ENCODE measurements around the gene HEXA.

HEXA gene

DNA sequence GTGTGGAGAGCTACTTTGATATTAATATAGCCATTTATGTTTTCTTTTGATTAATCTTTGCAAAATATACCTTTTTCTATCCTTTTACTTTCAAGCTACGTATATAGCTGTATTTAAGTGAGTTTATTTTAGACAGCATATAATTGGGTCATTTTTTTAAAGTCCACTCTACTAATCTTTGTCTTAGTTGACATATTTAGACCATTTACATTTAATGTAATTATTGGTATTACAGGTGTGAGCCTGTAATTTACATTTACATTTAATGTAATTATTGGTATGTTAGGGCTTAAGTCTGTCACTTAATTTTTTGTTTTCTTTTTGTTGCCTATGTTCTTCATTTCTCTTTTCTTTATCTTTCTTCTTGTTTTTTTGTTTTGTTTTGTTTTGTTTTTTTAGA lies 52.1 kb downstream of the HEXA start:
- Histone ChIP-seq H2AFZ (ENCODE audit: low read length) (no peak overlapping the region), H3K27ac (ENCODE audit: low read depth, low read length, poor library complexity, severe bottlenecking) (no peak overlapping the region), H3K9me2 (ENCODE audit: low read depth, low read length) (no peaks in the 10 kb centered on the region), H3K36me3 (ENCODE audit: insufficient read depth, low read length) (peaks cover 7% of the 10 kb centered on the region; the same call in 1 of the 2 replicates), H3K27me3 (ENCODE audit: insufficient read depth, low read length) (no peaks in the 10 kb centered on the region), H3K9ac (ENCODE audit: low read length) (no peak overlapping the region), H3K79me2 (ENCODE audit: insufficient read depth, low read length) (no peaks in the 10 kb centered on the region), H3K4me1 (ENCODE audit: insufficient read depth, low read length, severe bottlenecking) (peaks cover 10% of the 10 kb centered on the region), H3F3A (ENCODE audit: insufficient read depth, low read length) (no peaks in the 10 kb centered on the region; the same call in 1 of the 2 replicates), H3K4me3 (ENCODE audit: low read depth, low read length, poor library complexity, severe bottlenecking) (no peak overlapping the region), H3K9me3 (ENCODE audit: low read length) (peaks cover 8% of the 10 kb centered on the region; the same call in 1 of the 2 replicates), H3K4me2 (ENCODE audit: low read length) (no peak overlapping the region), H4K20me1 (ENCODE audit: insufficient read depth, low read length) (no peaks in the 10 kb centered on the region)
- no peak for TF ChIP-seq EZH2 (IDR thresholded peaks at IDR 0.05; ENCODE audit: borderline replicate concordance, low read length)
- TF ChIP-seq, protein P1, sequence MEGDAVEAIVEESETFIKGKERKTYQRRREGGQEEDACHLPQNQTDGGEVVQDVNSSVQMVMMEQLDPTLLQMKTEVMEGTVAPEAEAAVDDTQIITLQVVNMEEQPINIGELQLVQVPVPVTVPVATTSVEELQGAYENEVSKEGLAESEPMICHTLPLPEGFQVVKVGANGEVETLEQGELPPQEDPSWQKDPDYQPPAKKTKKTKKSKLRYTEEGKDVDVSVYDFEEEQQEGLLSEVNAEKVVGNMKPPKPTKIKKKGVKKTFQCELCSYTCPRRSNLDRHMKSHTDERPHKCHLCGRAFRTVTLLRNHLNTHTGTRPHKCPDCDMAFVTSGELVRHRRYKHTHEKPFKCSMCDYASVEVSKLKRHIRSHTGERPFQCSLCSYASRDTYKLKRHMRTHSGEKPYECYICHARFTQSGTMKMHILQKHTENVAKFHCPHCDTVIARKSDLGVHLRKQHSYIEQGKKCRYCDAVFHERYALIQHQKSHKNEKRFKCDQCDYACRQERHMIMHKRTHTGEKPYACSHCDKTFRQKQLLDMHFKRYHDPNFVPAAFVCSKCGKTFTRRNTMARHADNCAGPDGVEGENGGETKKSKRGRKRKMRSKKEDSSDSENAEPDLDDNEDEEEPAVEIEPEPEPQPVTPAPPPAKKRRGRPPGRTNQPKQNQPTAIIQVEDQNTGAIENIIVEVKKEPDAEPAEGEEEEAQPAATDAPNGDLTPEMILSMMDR (IDR thresholded peaks at IDR 0.05; ENCODE audit: low read length) = no peak

DNA sequence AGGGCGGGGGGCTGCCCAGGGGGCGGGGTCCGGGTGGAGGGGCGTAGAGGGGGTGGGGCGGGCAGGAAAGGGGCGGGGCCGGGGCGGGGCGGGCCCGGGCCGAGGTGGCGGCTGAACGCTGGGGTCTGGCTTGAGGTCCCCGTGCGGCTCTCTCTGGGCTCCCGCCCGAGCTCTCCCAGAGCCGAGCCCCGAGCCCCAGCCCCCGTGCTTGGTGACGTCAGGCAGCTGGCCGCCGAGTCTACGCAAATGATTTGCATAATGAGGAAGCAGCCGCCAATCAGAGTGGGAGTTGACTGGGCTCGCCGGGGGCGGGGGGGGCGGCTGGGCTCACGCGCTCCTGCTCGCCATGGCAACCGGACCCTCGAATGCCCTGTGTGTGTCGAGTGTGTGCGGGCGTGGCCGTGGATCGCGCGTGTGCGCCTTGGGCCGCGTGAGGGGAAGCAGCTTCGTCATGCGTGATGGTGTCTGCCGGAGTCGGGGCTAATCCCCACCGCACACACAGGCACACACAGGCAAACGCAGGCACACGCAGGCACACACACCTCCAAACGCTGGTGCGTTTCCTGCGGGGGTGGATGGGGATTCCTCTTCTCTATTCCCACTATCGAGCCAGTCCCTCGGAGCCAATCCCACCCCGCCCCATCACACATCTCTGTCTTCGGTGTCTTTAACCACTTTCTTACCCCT lies 55.7 kb downstream of the HEXA start, which contains the start of gene CELF6:
Gene CELF6, minus strand, starts transcription at position 173 of the 687 bp plus-strand sequence. CDS start 283 bp downstream, outside the sequence.
- no peak within 1 kb of the TSS for H2AFZ ChIP-seq (ENCODE audit: low read length)
- H3K9me2 ChIP-seq (ENCODE audit: low read depth, low read length) = no peaks in the 10 kb centered on the region
- no peak within 1 kb of the TSS for H3K27ac ChIP-seq (ENCODE audit: low read depth, low read length, poor library complexity, severe bottlenecking)
- no peaks in the 10 kb centered on the region for H4K20me1 ChIP-seq (ENCODE audit: insufficient read depth, low read length)
- peak within 1 kb of the TSS; percentile 48; the same call in 1 of the 2 replicates for H3K9ac ChIP-seq (ENCODE audit: low read length)
- H3F3A ChIP-seq (ENCODE audit: insufficient read depth, low read length) = no peaks in the 10 kb centered on the region; the same call in 1 of the 2 replicates
- TF ChIP-seq EZH2 (IDR thresholded peaks at IDR 0.05; ENCODE audit: borderline replicate concordance, low read length) = no peak
- TF ChIP-seq, protein P1 (IDR thresholded peaks at IDR 0.05; ENCODE audit: low read length) = no peak
- H3K4me2 ChIP-seq (ENCODE audit: low read length) = peak within 1 kb of the TSS; percentile 93
- no peaks in the 10 kb centered on the region for H3K79me2 ChIP-seq (ENCODE audit: insufficient read depth, low read length)
- H3K4me1 ChIP-seq (ENCODE audit: insufficient read depth, low read length, severe bottlenecking) = peaks cover 10% of the 10 kb centered on the region
- peak within 1 kb of the TSS; percentile 69 for H3K4me3 ChIP-seq (ENCODE audit: low read depth, low read length, poor library complexity, severe bottlenecking)
- H3K9me3 ChIP-seq (ENCODE audit: low read length) = peaks cover 8% of the 10 kb centered on the region; the same call in 1 of the 2 replicates
- H3K27me3 ChIP-seq (ENCODE audit: insufficient read depth, low read length) = no peaks in the 10 kb centered on the region
- no peaks in the 10 kb centered on the region for H3K36me3 ChIP-seq (ENCODE audit: insufficient read depth, low read length)

DNA sequence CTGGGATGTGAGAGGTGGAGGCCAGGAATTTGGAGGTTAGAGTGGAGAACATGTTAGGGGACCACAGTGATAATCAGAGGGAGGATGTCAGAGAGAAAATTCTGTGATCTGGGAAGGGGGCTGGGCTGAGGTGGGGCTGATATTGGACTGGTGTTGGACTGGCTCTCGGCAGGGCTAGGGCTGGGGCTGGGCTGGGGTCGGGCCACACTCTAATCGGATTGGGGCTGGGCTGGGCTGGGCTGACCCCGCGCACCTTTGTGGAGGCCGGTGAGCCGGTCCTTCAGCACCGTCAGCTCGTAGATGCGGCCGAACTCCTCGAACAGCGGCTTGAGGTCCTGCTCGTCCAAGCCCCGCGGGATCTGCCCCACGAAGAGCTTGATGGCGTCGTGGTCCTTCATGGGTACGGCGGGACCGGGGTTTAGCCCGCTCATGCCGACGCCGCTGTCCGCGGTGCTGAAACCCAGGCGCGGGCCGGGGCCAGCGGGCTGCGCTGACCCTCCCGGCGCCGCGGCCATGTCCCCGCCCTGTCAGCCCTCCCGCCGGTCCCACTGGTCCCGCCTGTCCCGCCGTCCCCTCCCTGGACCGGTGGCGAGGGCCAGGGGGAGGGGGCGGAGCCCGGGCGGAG lies 56.3 kb downstream of the HEXA start:
- no peak overlapping the region for H3K9ac ChIP-seq (ENCODE audit: low read length)
- H3K9me3 ChIP-seq (ENCODE audit: low read length) = peaks cover 6% of the 10 kb centered on the region; the same call in 1 of the 2 replicates
- no peak for TF ChIP-seq EZH2 (IDR thresholded peaks at IDR 0.05; ENCODE audit: borderline replicate concordance, low read length)
- TF ChIP-seq, protein P1 (IDR thresholded peaks at IDR 0.05; ENCODE audit: low read length) = no peak
- H3F3A ChIP-seq (ENCODE audit: insufficient read depth, low read length) = no peaks in the 10 kb centered on the region; the same call in 1 of the 2 replicates
- peaks cover 10% of the 10 kb centered on the region for H3K4me1 ChIP-seq (ENCODE audit: insufficient read depth, low read length, severe bottlenecking)
- H3K9me2 ChIP-seq (ENCODE audit: low read depth, low read length) = no peaks in the 10 kb centered on the region
- no peak overlapping the region for H3K27ac ChIP-seq (ENCODE audit: low read depth, low read length, poor library complexity, severe bottlenecking)
- no peaks in the 10 kb centered on the region for H3K79me2 ChIP-seq (ENCODE audit: insufficient read depth, low read length)
- H3K36me3 ChIP-seq (ENCODE audit: insufficient read depth, low read length) = no peaks in the 10 kb centered on the region
- H3K4me3 ChIP-seq (ENCODE audit: low read depth, low read length, poor library complexity, severe bottlenecking) = no peak overlapping the region
- no peak overlapping the region for H2AFZ ChIP-seq (ENCODE audit: low read length)
- no peak overlapping the region for H3K4me2 ChIP-seq (ENCODE audit: low read length)
- H3K27me3 ChIP-seq (ENCODE audit: insufficient read depth, low read length) = no peaks in the 10 kb centered on the region
- H4K20me1 ChIP-seq (ENCODE audit: insufficient read depth, low read length) = no peaks in the 10 kb centered on the region

Measured in OCI-LY1 (cell line).